Stimulated activated CD4-positive, alpha-beta T cell treated with anti-CD3 and anti-CD28 coated beads, Interleukin-15, amount 100 ng/mL, for 48 hours (primary cell): ENCODE measurements around the gene DNAH17.

Source experiments
- DNase-seq, 2 donors: peaks; one replicate each; pipeline ENCODE4 v3.0.0-alpha.2; 2020; ENCODE audit warnings: low read depth in 2 of 2

Gene DNAH17

GRCh38 chr17:78454346-78454745 is 122.8 kb downstream of the DNAH17 start:
- DNase-seq, result no peak

GRCh38 chr17:78451753-78452152 is 125.4 kb downstream of the DNAH17 start:
- DNase-seq, result no peak

GRCh38 chr17:78450696-78451345 is 126.4 kb downstream of the DNAH17 start:
- no peak for DNase-seq

GRCh38 chr17:78449983-78450595 is 127.1 kb downstream of the DNAH17 start:
- DNase-seq, result no peak

GRCh38 chr17:78448356-78448993 is 128.7 kb downstream of the DNAH17 start:
- no peak for DNase-seq

GRCh38 chr17:78446833-78447232 is 130.4 kb downstream of the DNAH17 start:
- DNase-seq, result no peak

GRCh38 chr17:78444392-78444791 is 132.8 kb downstream of the DNAH17 start:
- no peak for DNase-seq

GRCh38 chr17:78442648-78443218 is 134.5 kb downstream of the DNAH17 start:
- DNase-seq, result no peak

- no peak for DNase-seq
These were observed 135.8 kb downstream of the DNAH17 start for GRCh38 chr17:78441271-78441971.

GRCh38 chr17:78438694-78439325 is 138.4 kb downstream of the DNAH17 start:
- DNase-seq, result no peak

- no peak for DNase-seq
These were observed 138.9 kb downstream of the DNAH17 start for GRCh38 chr17:78438271-78438691.

- DNase-seq, result no peak
These were observed 139.6 kb downstream of the DNAH17 start for GRCh38 chr17:78437508-78438169.

GRCh38 chr17:78435330-78436005 is 141.7 kb downstream of the DNAH17 start:
- no peak for DNase-seq

- no peak for DNase-seq
These were observed 142.5 kb downstream of the DNAH17 start for GRCh38 chr17:78434455-78435329.

GRCh38 chr17:78433780-78434335 is 143.3 kb downstream of the DNAH17 start:
- no peak for DNase-seq

- DNase-seq, result no peak
These were observed 144.0 kb downstream of the DNAH17 start for GRCh38 chr17:78433013-78433727.

- DNase-seq, result no peak
These were observed 144.8 kb downstream of the DNAH17 start for GRCh38 chr17:78432226-78433012.

GRCh38 chr17:78431692-78431958 is 145.6 kb downstream of the DNAH17 start:
- DNase-seq, result no peak
